Ishikawa (cell line): ENCODE measurements around the gene IQSEC3.

Source experiments
- EP300 ChIP-seq: IDR thresholded peaks from 2 replicates; pipeline ENCODE4 v1.6.1; 2012; ENCODE audit warnings: borderline replicate concordance
- MAX ChIP-seq: IDR thresholded peaks from 2 replicates; pipeline ENCODE4 v1.6.1; 2012
- NFIC ChIP-seq: IDR thresholded peaks from 2 replicates; pipeline ENCODE4 v1.6.1; 2012
- RAD21 ChIP-seq: IDR thresholded peaks from 2 replicates; pipeline ENCODE4 v1.6.1; 2012; ENCODE audit warnings: low read depth
- TAF1 ChIP-seq: IDR thresholded peaks from 2 replicates; pipeline ENCODE4 v1.6.1; 2012; ENCODE audit warnings: low read depth, mild to moderate bottlenecking
- TCF12 ChIP-seq: IDR thresholded peaks from 2 replicates; pipeline ENCODE4 v1.6.1; 2012; ENCODE audit warnings: low read depth
- TEAD4 ChIP-seq: IDR thresholded peaks from 2 replicates; pipeline ENCODE4 v1.6.1; 2012
- YY1 ChIP-seq: IDR thresholded peaks from 2 replicates; pipeline ENCODE4 v1.6.1; 2012; ENCODE audit warnings: low read depth
- TF ChIP-seq, protein P1 (sequence below): IDR thresholded peaks from 2 replicates; pipeline ENCODE4 v1.6.1; 2012; ENCODE audit warnings: low read depth, mild to moderate bottlenecking
- TF ChIP-seq, protein P2 (sequence below): IDR thresholded peaks from 2 replicates; pipeline ENCODE4 v1.6.1; 2012

GRCh38 chr12:218221-218620, 151.7 kb downstream of the IQSEC3 start:
- no peak for TF ChIP-seq TAF1
- TF ChIP-seq, protein P1, sequence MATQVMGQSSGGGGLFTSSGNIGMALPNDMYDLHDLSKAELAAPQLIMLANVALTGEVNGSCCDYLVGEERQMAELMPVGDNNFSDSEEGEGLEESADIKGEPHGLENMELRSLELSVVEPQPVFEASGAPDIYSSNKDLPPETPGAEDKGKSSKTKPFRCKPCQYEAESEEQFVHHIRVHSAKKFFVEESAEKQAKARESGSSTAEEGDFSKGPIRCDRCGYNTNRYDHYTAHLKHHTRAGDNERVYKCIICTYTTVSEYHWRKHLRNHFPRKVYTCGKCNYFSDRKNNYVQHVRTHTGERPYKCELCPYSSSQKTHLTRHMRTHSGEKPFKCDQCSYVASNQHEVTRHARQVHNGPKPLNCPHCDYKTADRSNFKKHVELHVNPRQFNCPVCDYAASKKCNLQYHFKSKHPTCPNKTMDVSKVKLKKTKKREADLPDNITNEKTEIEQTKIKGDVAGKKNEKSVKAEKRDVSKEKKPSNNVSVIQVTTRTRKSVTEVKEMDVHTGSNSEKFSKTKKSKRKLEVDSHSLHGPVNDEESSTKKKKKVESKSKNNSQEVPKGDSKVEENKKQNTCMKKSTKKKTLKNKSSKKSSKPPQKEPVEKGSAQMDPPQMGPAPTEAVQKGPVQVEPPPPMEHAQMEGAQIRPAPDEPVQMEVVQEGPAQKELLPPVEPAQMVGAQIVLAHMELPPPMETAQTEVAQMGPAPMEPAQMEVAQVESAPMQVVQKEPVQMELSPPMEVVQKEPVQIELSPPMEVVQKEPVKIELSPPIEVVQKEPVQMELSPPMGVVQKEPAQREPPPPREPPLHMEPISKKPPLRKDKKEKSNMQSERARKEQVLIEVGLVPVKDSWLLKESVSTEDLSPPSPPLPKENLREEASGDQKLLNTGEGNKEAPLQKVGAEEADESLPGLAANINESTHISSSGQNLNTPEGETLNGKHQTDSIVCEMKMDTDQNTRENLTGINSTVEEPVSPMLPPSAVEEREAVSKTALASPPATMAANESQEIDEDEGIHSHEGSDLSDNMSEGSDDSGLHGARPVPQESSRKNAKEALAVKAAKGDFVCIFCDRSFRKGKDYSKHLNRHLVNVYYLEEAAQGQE: no peak
- no peak for TF ChIP-seq RAD21
- no peak for TF ChIP-seq EP300
- no peak for TF ChIP-seq TCF12
- no peak for TF ChIP-seq TEAD4
- TF ChIP-seq NFIC: no peak
- no peak for TF ChIP-seq MAX
- TF ChIP-seq YY1: no peak
- TF ChIP-seq, protein P2, sequence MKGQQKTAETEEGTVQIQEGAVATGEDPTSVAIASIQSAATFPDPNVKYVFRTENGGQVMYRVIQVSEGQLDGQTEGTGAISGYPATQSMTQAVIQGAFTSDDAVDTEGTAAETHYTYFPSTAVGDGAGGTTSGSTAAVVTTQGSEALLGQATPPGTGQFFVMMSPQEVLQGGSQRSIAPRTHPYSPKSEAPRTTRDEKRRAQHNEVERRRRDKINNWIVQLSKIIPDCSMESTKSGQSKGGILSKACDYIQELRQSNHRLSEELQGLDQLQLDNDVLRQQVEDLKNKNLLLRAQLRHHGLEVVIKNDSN: no peak
